ENCODE results near the gene SLC22A25.
"Not testable (repeated sequence)": the region's sequence is repeated elsewhere in the genome, so short reads cannot be mapped to it uniquely, and the experiment has no call there.

Gene SLC22A25

DNA sequence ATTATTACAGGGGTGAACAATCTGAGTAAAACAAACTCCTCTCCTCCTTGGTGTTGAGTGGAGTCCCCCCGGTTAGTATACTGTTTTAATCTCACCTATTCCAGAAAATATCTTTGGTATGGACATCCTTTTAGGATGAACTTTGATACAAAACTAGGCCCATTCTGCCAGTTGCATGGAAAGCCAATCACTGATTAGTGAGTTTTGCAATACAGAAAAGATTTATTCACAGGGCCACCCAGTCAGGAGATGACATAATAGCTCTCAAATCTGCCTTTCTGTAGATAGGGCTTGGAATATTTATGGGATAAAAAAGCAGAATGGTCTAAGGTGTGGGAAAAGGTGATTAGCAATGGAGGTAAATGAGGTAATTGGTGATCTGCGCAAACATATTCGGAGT lies 30.3 kb upstream of the SLC22A25 start:
- TF ChIP-seq, protein P1, sequence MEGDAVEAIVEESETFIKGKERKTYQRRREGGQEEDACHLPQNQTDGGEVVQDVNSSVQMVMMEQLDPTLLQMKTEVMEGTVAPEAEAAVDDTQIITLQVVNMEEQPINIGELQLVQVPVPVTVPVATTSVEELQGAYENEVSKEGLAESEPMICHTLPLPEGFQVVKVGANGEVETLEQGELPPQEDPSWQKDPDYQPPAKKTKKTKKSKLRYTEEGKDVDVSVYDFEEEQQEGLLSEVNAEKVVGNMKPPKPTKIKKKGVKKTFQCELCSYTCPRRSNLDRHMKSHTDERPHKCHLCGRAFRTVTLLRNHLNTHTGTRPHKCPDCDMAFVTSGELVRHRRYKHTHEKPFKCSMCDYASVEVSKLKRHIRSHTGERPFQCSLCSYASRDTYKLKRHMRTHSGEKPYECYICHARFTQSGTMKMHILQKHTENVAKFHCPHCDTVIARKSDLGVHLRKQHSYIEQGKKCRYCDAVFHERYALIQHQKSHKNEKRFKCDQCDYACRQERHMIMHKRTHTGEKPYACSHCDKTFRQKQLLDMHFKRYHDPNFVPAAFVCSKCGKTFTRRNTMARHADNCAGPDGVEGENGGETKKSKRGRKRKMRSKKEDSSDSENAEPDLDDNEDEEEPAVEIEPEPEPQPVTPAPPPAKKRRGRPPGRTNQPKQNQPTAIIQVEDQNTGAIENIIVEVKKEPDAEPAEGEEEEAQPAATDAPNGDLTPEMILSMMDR (IDR thresholded peaks at IDR 0.05; ENCODE audit: insufficient read depth, low read depth, low read length, missing control alignments) = no peak
- DNase-seq (ENCODE audit: low read depth) = no peak
- no peak overlapping the region for H3K4me3 ChIP-seq (ENCODE audit: low read depth, low read length)

DNA sequence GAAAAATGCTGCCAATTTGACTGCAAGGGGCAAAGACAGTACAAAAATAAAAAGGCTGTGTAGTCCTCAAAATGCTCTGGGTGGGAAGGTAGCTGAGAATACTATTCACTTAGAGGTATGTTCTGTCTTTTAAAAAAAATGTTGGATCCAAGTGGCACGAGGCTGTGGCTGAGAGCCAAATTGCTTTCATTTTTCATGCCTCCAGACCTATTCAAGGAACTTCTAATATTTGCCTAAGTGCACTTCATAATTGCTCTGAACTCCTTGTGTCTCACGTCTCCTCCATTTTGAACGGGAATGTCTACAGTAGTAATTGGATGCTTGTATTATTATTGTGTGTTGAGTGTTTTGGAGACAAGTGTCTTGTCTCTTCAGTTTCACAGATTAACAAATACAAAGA lies 19.1 kb upstream of the SLC22A25 start:
- TF ChIP-seq, protein P1 (IDR thresholded peaks at IDR 0.05; ENCODE audit: insufficient read depth, low read depth, low read length, missing control alignments) = no peak
- no peak for DNase-seq (ENCODE audit: low read depth)

DNA sequence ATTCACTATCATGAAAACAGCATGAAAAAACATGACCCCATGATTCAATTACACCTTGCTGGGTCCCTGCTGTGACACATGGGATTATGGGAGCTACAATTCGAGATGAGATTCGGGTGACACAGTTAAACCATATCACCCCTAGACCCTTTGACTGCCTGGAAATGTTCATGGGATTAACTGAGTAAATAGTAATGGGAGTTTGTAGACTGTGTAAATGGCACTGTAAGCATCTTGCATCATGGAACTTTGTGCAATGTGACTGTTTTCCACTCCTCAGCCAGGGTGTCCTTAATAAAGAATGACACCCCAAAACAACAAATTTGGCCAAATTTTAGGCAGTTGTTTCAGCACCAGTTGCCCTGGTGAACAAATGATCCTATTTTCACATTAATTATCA lies 7.9 kb upstream of the SLC22A25 start:
- no peak for DNase-seq (ENCODE audit: low read depth)
- H3K4me3 ChIP-seq (ENCODE audit: low read depth, low read length) = no peak overlapping the region
- TF ChIP-seq, protein P1 (IDR thresholded peaks at IDR 0.05; ENCODE audit: insufficient read depth, low read depth, low read length, missing control alignments) = no peak

More for the DNA sequence above, 19.1 kb upstream of the SLC22A25 start:
- H3K4me3 ChIP-seq (ENCODE audit: low read depth, low read length) = no peak overlapping the region

DNA sequence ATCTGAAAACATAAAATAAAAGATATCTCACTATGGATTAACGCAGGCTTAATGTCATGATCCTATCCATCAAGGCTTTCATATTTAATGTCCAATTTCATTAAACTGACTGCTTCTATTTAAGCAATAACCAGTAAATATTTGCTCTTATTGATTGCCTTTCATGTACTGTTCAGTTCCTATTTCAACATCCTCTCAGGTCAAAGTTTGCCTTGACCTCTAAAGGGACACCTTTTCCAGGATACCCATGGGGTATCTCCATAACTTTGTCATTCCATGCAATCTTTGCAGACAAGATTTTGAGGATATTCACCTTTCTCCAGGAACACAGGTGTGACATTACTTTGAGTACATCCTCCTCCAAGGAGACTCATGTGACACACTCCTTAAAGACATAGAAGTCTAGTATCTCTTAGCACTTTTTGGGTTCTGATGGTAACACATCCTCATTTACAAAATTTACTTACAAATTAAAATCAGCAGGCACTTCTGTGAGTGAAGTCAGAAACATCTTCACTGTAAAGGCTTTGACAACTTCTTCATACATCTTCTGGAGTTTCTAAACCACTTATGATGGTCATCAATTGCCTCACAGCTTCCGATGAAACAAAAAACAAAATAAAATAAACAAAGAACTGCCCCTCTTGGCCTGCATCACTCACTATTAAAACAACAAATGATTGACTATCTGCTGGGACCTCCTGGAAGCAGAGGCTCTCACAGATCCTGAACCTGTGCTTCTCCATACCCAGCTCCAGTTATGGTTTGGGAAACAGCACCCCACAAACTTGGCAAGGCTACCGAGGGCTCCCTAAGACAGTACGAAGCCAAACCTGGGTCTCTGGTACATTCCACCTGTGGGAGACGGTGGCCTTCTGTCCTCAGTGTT lies 7.0 kb upstream of the SLC22A25 start:
- TF ChIP-seq, protein P1 (IDR thresholded peaks at IDR 0.05; ENCODE audit: insufficient read depth, low read depth, low read length, missing control alignments) = no peak
- no peak for DNase-seq (ENCODE audit: low read depth)
- H3K4me3 ChIP-seq (ENCODE audit: low read depth, low read length) = no peak overlapping the region

DNA sequence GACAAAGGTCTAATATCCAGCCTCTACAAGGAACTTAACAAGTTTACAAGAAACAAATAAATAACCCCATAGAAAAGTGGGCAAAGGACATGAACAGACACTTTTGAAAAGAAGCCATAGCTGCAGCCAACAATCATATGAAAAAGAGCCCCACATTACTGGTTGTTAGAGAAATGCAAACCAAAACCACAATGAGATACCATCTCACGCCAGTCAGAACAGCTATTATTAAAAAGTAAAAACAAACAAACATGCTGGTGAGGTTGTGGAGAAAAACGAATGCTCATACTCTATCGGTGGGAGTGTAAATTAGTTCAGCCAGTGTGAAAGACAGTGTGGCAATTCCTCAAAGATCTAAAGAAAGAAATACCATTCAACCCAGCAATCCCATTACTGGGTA lies 5.6 kb upstream of the SLC22A25 start:
- TF ChIP-seq, protein P1 (IDR thresholded peaks at IDR 0.05; ENCODE audit: insufficient read depth, low read depth, low read length, missing control alignments) = no peak
- DNase-seq (ENCODE audit: low read depth) = no peak
- H3K4me3 ChIP-seq (ENCODE audit: low read depth, low read length) = no peak overlapping the region

DNA sequence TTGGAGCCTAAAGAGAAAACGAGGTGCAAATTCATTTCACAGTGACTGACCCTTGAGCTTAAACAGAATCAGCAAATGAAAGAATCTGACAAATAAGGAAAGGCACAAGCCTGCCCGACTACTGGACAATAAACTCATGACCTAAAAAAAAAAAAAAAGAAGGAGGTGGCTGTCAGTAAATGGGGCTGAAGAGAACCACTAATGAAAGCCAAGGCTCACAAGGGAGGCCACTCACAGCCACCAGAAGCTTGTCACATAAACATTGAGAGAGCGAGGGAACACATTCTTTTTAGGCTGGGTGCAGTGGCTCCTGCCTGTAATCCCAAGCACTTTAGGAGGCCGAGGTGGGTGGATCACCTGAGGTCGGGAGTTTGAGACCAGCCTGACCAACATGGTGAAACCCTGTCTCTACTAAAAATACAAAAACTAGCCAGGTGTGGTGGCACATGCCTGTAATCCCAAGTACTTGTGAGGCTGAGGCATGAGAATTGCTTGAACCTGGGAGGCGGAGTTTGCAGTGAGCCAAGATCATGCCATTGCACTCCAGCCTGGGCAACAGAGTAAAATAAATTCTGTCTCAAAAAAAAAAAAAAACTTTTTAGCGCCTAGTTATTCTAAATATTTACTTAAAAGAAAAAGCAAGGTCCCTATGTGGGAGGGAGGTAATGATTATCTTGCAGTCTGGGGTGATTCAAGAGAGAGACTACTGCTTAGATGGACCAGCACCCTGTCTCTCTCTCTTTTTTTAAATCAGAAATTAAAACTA lies 4.0 kb upstream of the SLC22A25 start:
- not testable (repeated sequence) for H3K4me3 ChIP-seq (ENCODE audit: low read depth, low read length); DNase-seq (ENCODE audit: low read depth)

DNA sequence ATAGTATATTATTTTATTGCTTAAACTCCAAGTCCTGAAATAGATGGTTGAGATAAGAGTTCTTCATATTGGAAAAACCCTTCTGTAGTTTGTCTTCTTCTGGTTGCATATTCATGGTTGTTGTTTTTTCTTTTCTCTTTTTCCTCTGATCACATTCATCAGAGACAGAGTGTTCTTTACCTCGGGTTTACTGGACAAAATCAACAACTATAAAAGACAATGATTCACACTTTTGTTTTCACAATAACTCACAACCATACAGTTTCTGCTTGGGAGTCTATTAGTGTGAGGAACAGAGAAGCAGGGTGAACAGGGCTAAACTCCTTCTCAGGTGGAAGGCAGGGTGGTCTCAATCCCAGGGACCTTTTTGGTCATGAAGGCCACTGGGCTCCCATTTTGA lies 2.6 kb upstream of the SLC22A25 start:
- no peak for DNase-seq (ENCODE audit: low read depth)
- TF ChIP-seq, protein P1 (IDR thresholded peaks at IDR 0.05; ENCODE audit: insufficient read depth, low read depth, low read length, missing control alignments) = no peak
- H3K4me3 ChIP-seq (ENCODE audit: low read depth, low read length) = no peak overlapping the region

Data from GM12865 (cell line).